ENCODE measurements around the gene PPP1R9A.
A peak's percentile ranks its signal among the peaks of the same experiment; 100 is the strongest.

DNA sequence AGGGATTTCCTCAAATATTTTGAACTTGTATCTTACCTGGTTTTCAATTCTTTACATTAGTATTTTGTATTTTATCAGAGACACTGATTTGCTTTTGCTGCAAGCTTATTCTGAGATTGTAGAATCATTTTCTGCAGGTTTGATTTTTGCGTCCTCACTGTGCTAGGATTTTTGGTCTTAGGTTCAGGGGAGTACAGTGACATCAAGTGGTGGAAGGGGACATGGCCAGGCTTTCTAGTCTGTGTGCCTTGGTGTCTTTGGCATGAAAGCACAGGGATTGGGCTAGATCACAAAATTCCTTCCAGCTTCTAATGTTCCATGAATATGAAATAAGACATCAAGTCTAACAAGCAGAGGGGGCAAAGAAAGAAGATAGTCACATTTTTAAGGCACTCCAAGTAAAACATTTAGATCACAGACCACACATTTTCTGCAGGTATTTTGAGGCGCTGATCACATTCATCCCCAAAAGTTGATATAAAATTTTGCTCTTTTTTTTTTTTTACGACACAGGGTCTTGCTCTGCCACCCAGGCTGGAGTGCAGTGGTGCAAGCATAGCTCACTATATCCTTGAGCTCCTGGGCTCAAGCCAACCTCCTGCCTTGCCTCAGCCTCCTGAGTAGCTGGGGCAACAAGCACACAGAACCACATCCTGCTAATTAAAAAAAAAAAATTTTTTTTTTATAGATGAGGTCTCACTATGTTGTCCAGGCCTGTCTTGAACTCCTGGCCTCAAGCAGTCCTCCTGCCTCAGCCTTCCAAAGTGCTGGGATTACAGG, 292.6 kb downstream of the PPP1R9A start:
- TF ChIP-seq HOXA7 (CRISPR knock-in tag; IDR thresholded peaks at IDR 0.05; ENCODE audit: borderline replicate concordance): no peak
- TF ChIP-seq, protein P1, sequence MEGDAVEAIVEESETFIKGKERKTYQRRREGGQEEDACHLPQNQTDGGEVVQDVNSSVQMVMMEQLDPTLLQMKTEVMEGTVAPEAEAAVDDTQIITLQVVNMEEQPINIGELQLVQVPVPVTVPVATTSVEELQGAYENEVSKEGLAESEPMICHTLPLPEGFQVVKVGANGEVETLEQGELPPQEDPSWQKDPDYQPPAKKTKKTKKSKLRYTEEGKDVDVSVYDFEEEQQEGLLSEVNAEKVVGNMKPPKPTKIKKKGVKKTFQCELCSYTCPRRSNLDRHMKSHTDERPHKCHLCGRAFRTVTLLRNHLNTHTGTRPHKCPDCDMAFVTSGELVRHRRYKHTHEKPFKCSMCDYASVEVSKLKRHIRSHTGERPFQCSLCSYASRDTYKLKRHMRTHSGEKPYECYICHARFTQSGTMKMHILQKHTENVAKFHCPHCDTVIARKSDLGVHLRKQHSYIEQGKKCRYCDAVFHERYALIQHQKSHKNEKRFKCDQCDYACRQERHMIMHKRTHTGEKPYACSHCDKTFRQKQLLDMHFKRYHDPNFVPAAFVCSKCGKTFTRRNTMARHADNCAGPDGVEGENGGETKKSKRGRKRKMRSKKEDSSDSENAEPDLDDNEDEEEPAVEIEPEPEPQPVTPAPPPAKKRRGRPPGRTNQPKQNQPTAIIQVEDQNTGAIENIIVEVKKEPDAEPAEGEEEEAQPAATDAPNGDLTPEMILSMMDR (tag by site-specific recombination; IDR thresholded peaks at IDR 0.05): peak; percentile 40; the same call in 1 of the 2 replicates
- TF ChIP-seq, protein P2, sequence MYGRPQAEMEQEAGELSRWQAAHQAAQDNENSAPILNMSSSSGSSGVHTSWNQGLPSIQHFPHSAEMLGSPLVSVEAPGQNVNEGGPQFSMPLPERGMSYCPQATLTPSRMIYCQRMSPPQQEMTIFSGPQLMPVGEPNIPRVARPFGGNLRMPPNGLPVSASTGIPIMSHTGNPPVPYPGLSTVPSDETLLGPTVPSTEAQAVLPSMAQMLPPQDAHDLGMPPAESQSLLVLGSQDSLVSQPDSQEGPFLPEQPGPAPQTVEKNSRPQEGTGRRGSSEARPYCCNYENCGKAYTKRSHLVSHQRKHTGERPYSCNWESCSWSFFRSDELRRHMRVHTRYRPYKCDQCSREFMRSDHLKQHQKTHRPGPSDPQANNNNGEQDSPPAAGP (tag by site-specific recombination; IDR thresholded peaks at IDR 0.05): no peak
- TF ChIP-seq, protein P3, sequence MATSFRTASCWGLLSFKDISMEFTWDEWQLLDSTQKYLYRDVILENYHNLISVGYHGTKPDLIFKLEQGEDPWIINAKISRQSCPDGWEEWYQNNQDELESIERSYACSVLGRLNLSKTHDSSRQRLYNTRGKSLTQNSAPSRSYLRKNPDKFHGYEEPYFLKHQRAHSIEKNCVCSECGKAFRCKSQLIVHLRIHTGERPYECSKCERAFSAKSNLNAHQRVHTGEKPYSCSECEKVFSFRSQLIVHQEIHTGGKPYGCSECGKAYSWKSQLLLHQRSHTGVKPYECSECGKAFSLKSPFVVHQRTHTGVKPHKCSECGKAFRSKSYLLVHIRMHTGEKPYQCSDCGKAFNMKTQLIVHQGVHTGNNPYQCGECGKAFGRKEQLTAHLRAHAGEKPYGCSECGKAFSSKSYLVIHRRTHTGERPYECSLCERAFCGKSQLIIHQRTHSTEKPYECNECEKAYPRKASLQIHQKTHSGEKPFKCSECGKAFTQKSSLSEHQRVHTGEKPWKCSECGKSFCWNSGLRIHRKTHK (tag by site-specific recombination; IDR thresholded peaks at IDR 0.05): no peak
- TF ChIP-seq, protein P4, sequence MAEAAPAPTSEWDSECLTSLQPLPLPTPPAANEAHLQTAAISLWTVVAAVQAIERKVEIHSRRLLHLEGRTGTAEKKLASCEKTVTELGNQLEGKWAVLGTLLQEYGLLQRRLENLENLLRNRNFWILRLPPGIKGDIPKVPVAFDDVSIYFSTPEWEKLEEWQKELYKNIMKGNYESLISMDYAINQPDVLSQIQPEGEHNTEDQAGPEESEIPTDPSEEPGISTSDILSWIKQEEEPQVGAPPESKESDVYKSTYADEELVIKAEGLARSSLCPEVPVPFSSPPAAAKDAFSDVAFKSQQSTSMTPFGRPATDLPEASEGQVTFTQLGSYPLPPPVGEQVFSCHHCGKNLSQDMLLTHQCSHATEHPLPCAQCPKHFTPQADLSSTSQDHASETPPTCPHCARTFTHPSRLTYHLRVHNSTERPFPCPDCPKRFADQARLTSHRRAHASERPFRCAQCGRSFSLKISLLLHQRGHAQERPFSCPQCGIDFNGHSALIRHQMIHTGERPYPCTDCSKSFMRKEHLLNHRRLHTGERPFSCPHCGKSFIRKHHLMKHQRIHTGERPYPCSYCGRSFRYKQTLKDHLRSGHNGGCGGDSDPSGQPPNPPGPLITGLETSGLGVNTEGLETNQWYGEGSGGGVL (tag by site-specific recombination; IDR thresholded peaks at IDR 0.05): no peak
- no peak for TF ChIP-seq TCF7L2 (IDR thresholded peaks at IDR 0.05; ENCODE audit: borderline replicate concordance, low read depth, low read length)
- TF ChIP-seq ZNF350 (tag by site-specific recombination; IDR thresholded peaks at IDR 0.05): no peak
